ENCODE data around the gene ANKRD39.

ANKRD39 gene

DNA sequence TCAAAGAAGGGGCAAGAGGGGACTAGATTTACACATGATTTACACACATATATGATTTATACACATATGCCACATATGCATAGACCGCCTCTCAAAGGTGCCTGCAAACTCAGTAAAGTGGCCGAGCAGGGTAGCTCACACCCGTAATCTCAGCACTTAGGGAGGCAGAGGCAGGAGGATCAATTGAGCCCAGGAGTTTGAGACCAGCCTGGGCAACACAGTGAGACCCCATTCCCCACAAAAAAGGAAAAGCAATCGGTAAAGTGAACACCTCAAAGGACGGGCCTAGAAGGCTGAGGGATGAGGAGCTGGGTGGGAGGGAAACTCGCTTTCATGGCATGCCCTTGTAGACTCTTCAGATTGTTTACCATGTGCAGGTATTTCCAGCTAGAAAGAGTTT is 5.1 kb downstream of the ANKRD39 start:
- DNase-seq: no peak

DNA sequence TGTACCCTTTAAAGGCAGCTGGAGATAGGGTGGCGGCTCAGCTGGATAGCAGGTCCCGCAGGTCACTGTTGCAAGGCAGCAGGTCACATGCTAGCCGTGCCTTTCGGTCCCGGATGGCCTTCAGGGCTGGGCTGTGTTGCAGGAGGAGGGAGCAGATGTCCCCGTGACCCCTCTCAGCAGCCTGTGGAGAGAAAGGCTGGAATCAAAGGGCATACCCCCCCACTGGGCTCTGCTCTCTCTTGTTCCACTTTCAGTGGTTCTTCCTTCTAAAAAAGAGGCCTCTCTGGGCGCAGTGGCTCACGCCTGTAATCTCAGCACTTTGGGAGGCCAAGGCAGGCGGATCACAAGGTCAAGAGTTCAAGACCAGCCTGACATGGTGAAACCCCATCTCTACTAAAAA is 9.6 kb downstream of the ANKRD39 start:
- no peak for DNase-seq

DNA sequence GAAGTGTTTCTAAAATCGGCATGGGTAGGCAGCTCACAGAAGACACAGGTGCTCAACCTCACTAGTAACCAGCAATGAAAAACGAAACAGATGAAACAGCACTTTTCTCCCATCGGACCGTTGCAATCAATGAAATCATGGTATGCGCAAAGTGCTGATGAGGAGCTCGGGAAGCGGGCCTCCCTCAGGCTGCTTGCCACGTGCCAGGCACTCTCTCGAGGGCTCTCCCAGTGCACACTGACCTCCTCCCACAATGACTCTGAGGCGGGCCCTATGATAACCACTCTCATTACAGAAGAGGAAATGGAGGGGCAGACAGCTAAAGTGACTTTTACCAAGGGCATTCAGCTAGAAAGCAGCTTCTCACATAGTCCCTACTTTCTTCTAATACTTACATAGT is 10.2 kb downstream of the ANKRD39 start:
- no peak for DNase-seq

DNA sequence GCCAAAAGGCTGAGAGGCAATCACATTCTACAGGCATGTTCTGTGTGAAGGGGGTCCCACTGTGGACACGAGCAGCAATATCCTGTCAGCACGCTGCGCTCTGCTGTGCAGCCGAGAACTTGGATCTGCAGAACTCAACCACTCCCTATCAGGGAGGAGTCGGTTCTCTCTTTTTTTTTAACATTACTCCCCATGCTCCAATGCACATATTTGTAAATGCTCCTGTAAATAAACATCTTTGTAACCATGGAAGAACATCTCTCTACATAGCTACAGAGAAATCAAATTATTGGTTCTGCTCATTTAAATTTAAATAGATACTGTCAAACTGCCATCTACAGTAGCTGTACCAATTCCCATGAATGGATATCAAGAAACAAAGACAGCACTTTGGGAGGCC is 11.0 kb downstream of the ANKRD39 start:
- no peak for DNase-seq

DNA sequence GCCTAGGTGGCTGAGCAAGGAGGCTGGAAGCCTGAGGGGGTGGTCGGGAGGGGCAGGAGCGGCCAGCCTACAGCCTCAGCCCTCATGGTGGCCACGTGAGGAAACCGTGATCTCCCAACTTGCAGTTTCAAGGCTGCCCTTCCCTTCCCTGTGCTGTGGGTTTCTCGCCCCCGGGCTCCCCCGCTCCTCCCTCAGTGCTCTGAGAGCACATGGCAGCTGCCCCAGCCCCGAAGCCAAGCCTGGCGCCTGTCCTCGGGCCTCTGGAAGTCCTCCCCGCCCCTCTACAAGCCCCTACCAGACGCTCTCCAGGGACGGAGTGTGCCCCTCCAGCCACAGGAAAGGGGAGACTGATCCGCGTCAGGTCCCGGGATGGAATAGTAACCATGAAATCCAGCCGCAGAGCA is 13.4 kb downstream of the ANKRD39 start:
- DNase-seq: no peak

DNA sequence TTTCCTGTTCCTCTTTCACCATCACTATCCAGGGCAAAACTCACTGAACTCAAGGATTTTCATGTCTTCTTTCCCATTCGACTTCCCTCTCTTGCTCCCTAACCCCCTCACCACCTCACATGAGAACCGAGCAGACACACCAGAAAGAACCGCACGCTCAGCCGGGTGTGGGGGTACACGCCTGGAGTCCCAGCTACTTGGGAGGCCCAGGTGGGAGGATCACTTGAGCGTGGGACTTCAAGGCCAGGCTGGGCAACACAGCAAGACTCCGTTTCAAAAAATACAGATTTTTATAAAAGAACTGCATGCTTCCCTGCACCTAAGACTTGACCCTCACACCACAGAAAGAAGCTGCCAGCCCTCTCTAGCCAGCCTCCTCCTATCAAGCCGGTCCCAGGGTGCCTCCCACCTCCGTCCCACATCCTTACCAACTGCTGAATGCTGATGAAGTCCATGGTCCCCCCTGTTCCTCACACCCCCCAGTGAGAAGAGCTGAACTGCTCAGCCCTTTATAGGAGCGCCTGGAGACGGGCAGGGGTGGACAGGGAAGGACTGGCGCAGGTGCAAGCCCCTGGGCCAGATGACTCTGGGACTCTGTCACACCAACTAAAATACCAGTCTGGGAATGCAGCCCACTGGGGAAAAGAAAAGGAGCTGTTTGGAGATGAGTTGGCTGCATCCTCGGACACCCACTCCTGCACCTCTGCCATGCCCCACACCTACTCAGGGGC is 14.1 kb downstream of the ANKRD39 start, which contains the start of gene ANKRD23:
Gene ANKRD23, minus strand, starts transcription at position 484 of the 731 bp plus-strand sequence. Its CDS starts 29 bp downstream, at position 455.
- DNase-seq: no peak

DNA sequence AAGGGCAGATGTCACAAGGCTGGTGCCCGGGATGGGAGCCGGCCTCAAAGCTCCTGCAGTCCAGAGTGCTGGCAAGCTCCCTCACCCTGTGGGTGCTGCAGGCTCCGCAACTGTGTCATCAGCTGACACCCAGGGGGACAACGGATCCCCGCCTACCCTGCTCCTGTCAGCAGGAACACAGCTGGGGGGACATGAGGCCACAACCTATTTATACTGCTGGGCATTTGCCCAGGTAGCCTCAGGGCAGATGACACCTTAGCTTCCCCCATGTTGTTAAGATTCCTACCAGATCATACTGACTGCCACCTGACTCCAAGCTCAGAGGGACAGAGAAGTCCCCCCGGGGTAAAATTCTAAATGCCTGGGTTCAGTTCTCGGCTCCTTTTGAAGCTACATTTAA is 15.2 kb downstream of the ANKRD39 start:
- no peak for DNase-seq

DNA sequence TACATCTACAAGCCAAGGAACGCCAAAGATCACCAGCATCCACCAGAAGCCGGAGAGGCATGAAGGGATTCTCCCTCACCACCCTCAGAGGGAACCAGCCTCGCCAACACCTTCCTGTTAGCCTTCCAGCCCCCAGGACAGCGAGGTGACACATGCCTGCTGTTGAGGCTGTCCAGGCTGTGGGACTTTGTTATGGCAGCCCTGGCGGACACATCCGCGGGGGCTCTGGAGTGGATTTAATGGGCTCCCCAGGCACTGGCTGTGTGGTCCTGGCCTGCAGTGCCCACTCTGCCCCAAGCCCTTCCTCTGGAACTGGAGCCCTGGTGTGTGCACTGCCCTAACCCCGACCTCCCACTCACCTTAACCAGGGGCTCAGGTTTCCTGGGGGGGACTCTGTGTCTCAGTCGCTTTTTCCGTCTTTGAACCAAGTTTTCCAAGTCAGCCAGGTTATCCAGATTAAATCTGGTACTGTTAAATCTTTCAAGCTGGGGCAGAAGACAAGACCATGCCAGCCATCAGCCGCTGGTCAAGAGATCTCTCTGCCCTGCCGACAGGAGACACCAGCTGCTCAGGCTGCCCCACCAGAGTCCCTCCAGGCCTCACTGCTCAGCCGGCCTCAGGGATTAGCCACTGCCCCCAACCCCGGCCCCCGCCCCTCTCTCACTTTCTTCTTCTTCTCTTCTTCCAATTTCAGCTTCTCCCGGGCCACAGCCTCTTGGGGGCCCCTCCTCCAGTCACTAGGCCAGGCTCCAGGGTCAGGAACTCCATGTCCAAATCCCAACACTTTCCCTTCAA is 15.9 kb downstream of the ANKRD39 start:
- no peak for DNase-seq

DNA sequence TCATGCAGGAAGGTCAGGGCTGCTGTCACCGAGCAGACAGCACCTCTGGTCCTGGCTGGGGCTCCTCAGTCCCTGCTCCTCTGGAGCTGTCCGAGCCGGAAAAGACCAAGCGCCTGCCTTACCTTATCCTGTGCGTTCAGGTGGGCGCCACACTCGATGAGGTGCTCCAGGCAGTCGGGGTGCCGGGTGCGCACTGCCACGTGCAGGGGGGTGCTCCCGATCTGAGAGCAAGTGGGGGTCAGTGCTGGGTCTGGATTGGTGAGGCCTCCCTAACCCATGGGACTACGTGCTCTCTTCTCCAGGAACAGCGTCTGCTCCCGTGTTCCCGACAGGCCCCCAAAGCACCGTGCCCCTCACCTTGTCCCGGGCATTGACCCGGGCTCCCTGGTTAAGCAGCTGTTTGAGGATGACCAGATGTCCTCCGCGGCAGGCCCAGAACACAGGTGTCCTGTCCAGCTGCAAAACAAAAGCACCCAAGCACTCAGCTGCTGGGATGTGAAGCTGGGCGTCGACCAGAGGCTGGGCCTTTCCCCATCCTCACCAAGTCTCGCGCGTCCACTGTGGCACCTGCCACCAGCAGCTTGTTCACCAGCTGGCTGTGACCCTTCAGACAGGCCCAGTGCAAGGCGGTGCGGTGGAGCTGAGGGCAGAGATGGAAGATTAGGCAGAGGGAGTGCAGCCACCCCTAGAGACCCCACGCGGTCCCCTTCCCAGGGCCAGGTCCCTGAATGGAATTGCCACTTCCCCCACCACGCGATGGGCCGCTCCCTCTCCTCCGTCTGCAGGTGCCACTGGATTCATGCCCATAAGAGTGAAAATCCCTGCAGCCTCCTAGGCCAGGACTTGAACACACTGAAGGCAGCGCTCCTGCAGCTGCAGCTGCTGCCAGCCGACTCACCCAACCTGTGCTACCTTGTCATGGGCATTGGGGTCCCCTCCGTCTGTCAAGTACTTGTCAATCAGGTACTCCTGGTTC is 17.7 kb downstream of the ANKRD39 start:
- no peak for DNase-seq

DNA sequence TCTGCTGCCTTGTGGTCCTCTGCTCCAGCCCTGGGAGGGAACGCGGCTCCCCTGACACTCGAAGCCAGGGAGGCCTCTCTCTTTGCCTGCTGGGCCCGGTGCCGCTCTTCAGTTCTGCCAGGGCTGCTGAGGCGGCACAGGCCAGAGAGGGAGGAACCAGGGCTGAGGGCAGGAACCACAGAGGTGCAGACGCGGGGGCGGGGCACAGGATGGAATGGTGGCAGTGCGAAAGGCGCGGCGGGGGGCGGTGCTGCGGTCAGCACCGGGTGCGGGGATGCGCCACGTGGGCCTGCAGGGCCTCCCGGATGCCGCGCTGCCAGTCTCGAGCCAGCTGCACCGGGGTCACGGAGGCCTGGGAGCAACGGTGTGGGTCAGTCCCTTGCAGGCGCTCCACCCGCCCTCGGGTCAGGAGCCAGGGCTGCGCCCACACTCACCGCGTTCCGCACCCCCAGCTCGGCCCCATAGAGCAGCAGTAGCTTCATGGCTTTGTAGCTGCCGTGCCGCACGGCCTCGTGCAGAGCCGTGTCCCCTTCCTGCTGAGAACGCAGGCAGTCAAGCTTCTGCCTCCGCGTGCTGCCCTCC is 18.4 kb downstream of the ANKRD39 start:
- DNase-seq: peak; percentile 94

DNA sequence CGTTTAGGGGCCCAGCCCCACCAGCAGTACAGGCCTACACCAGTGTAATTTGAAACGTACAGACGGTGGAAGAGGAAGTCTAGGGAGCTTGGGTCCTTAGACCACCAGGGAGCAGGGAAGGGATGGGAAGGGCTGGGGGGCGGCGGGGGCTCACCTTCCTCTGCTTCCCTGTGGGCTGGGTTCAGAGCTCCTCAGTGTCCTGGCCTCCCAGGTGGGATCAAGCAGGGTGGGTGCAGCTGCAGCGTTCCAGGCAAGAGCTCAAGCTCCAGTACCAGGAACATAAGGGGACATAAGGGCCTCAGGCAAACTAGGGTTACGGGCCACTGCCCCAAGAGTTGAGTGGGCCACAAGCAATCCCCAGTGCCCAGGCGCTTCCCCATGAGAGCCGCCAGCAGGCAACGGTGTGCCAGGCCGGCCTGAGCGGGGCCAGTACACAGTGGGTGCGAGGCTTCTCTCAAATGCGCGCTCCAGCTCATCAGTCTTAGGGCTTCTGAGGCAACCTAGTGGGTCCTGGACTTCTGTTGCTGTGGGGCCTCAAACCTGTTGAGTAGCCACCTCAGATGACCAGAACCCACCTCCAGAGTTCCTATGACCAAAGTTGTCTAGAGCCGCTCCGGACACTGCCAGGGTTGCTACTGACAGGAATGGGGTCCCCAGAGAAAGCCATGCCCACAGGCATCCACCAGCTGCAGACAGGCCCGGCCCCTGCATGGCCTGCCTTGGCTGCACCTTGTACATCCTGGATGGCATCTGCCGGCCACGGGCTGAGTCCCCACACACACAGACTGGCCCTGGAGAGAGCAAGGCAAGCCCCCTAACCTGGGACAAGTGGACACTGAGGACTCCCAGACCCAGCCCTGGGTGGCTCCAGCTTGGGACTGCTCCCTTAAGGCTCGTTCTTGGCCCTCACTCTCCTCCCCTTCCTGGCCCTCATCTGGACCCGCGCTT is 19.2 kb downstream of the ANKRD39 start:
- no peak for DNase-seq

DNA sequence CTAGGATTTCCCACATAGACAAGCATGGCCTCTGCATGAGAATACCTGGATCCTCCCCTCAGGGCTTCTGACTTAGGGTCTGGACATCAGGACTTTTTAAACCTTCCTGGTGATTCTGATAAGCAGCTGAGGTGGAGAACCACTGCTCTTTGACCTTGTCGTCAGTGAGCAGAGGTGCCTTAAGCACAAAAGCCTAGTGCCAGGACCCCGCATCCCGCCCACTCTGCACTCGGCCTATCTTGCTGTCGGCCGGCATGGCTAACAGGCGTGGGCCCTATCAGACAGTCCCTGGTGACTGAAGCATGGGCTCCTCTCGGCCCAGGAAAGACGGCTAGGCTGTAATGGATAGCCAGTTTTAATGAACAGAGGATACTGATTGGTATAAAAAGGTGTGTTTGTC is 20.2 kb downstream of the ANKRD39 start:
- no peak for DNase-seq

DNA sequence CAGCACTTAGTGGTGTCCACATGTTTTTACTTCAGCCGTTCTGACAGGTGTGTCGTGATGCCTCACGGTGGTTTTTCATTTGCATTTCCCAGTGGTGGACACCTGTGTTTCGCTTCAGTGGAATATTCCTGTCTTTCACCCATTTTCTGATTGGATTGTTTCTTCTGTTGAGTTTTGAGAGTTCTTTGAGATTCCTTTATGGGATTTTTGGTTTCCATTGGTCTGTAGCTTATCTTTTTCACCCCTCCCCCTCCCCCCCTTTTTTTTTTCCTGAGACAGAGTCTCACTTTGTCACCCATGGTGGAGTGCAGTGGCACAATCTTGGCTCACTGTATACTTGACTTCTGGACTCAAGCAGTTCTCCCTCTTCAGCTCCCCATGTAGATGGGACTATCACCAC is 22.0 kb downstream of the ANKRD39 start:
- no peak for DNase-seq

DNA sequence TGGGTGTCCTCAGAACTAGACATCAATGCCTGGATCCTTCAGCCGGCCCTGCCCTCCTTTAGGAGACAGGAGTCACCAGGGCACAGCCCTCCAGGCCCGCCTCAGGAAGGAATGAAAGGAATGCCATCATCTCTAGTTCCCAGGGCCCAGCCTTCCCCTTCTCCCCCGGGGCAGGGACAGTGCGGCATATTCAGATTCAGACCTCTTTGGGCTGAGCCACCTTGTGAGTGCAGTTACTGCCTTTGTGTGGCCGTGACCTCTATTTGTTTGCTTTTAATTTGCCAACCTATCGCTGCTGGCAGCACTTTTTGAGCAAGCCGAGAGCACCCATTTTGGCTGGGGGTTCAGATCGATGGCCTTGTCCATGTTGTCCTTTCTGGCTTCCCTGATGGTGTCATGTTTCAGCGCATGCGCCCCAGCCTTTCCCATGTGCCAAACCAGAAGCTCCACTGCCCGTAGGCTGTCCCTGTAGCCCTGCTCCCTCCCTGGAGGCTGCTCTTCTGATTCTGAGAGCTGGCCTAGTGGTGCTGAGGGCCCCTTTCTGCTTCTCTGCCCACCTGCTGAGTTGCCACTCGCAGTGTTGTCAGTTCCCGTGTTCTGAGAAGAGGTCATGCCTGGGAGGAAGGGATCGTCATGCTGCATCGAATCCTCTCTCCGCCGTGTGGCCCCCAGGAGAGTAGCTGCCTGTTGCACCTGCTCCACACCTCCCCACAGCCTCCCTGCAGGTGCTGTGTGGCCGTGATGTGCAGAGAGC is 24.9 kb downstream of the ANKRD39 start:
- no peak for DNase-seq

DNA sequence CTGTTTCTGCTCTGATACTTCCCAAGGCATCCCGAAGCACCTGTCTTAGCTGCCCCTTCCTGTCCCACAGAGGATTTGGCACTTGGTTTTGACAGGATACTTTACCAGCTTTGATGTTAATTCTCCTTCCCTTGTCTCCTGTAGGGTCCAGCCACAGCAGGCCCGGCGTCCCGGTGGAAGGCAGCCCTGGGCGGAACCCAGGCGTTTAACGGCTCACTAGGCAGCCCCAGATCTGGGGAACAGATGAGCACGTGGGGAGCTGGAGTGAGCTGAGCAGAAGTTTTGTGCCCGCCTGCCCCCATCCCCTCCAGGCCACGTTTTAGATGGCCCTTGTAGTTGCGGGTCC is 25.4 kb downstream of the ANKRD39 start:
- DNase-seq: no peak

DNA sequence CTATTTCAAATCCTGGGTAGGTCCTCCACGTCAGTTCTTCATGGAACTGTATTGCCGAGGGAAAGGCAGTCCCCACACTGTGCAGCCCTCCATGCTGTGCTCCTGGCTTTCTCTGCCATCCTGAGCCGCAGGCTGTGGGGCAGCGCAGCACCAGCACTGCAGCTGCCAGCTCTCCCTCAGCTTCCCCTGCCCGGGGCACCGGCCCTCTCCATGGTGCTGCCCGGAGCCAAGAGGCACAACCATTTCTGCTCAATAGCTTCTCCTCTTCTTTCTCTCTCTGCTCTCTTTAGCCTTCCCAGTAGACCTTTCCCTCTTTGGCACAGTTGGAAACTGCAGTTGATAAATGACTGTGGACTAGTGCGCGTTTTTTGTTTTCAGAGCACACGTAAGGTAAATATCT is 26.1 kb downstream of the ANKRD39 start:
- DNase-seq: no peak

DNA sequence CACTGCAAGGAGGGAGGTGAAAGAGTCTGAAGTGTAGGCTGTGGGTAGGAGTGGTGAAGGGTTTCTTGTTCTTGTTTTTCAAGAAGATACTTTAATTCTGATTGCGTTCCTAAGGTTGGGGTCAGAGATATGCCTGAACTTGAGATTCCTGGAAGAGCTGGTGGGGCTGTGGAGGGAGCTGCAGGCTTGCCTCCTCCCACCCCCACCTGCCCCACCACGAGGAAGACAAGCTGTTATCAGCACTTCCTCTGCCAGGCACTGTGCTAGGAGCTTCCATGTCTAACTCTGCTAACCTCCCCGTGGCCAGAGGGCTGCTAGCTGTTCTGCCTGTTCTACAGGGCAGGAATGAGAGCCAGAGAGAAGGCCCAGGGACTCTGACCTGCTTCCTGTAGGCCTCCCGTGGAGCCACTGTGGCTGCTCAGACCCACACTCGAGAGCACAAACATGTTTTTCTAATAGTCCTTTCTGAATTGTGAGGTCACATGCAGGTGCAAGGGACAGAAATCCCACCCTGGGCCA is 27.7 kb downstream of the ANKRD39 start:
- no peak for DNase-seq

DNA sequence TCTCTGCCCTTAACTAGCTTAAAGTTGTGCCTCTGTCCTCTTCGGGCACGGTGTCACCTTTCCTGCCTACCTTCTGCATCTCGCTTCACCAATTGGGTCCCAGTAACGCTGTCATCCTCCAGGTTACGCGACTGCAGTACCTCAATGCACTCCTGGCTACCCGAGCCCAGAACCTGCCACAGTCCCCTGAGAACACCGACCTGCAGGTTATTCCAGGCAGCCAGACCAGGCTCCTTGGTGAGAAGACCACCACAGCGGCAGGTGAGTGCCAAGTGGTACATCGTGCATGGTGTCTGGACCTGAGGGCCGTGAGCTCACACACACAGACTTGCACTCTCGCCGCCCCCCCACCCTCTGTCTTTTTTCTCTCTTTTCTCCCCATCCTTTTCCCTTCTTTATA is 28.9 kb downstream of the ANKRD39 start:
- DNase-seq: no peak

DNA sequence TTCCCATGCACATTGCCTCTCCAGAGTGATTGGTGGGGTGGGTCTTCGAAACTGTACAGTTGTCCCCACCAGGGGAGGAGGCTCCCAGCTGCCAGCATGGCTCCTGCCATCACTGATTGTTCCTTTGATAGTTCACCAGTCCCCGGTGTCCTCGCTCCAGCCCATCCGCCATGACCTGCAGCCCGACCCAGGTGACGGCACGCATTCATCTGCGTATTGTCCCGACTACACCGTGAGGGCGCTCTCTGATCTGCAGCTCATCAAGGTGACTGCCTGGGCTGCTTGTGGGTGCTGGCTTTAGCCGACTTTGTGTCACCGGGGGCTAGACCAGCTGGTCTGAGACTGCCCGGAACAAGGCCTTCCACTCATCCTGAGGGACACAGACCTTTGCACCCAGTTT is 29.4 kb downstream of the ANKRD39 start:
- DNase-seq: no peak

DNA sequence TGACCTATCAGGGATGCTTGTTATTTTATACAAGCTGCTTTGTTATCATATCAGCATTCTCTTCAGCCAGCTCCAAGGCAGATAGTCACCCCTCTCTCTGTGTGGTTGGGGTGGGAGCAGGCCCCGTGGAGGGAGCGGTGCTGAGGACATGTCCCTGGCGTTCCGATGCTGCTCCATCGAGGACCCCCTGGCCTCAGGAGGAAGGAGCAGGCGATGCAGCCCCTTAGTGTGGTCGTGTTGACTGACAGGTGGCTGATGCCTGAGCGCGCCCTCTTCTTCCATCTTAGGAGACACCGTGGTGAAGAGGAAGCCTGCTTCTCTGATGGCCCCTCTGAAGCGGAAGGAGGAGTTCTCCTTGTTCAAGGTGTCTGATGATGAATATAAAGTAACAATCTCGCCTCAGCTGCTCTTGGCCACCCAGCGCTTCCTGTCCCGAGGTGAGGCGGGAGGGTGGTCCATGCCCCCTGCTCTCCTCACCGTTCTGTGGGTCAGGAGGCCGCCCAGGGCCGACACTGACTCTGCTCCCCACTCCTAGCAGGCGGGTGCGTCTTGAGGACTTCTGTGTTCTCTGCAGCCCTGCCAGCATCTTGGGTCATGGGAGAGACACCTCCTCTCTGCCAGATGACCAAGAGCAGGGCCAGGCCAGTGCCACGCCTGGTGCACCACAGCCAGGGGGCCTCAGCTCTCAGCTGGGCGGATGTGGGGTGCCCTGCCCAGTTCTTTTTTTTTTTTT is 31.1 kb downstream of the ANKRD39 start:
- DNase-seq: no peak

Data from CD4-positive, alpha-beta T cell treated with Interleukin-6 for 4 hours (primary cell).